Effector memory CD4-positive, alpha-beta T cell (primary cell): ENCODE data around the gene GALNT7.
"Not testable (repeated sequence)": the region's sequence is repeated elsewhere in the genome, so short reads cannot be mapped to it uniquely, and the experiment has no call there.

Experiments used
- DNase-seq, 3 donors: peaks; one replicate each; pipeline ENCODE4 v3.0.0-alpha.2; 2020
- H3K27ac ChIP-seq: 2 replicates; pipeline ENCODE4 v1.7.0; 2013; ENCODE audit warnings: mild to moderate bottlenecking, low read length, moderate library complexity; ENCODE audit not compliant: insufficient read depth, poor library complexity, severe bottlenecking
- H3K27me3 ChIP-seq: replicated peaks from 2 replicates; pipeline ENCODE4 v1.7.0; 2013; ENCODE audit warnings: mild to moderate bottlenecking, low read length; ENCODE audit not compliant: insufficient read depth, control insufficient read depth, poor library complexity, severe bottlenecking
- H3K36me3 ChIP-seq: 2 replicates; pipeline ENCODE4 v1.7.0; 2013; ENCODE audit warnings: mild to moderate bottlenecking, low read length, moderate library complexity; ENCODE audit not compliant: control insufficient read depth, insufficient read depth
- H3K4me1 ChIP-seq: 2 replicates; pipeline ENCODE4 v1.7.0; 2013; ENCODE audit warnings: low read length, mild to moderate bottlenecking; ENCODE audit not compliant: control insufficient read depth, insufficient read depth, poor library complexity, severe bottlenecking
- H3K4me3 ChIP-seq: 2 replicates; pipeline ENCODE4 v1.7.0; 2013; ENCODE audit warnings: low read length, low read depth, mild to moderate bottlenecking; ENCODE audit not compliant: insufficient read depth, poor library complexity, severe bottlenecking
- H3K9me3 ChIP-seq: 2 replicates; pipeline ENCODE4 v1.7.0; 2013; ENCODE audit warnings: mild to moderate bottlenecking, low read length, moderate library complexity; ENCODE audit not compliant: control insufficient read depth
- total RNA-seq, 3 donors: gene quantifications; one replicate each; lab custom pipeline; 2026; lab: John Stamatoyannopoulos, UW

GALNT7 gene
- total RNA-seq, result 12.6 to 16.6 (median 16.5) reads per million in 3 donors

- H3K36me3 ChIP-seq, result no peaks in the 10 kb centered on the region
- DNase-seq, result peak; percentile 45 to 54 (median 50)
- H3K9me3 ChIP-seq, result no peaks in the 10 kb centered on the region
- peaks cover 13% of the 10 kb centered on the region for H3K4me1 ChIP-seq
- peak within 1 kb of the TSS; percentile 87 for H3K4me3 ChIP-seq
- no peaks in the 10 kb centered on the region for H3K27me3 ChIP-seq
- H3K27ac ChIP-seq, result peak within 1 kb of the TSS; percentile 72
Measured at GRCh38 chr4:173168396-173169177, at the start of gene GALNT7. Gene GALNT7, plus strand, starts transcription at chr4:173168811. Its CDS starts 25 bp downstream, at chr4:173168836.

GRCh38 chr4:173118819-173119218, 49.8 kb upstream of the GALNT7 start:
- not testable (repeated sequence) for H3K4me1 ChIP-seq, H3K27ac ChIP-seq, H3K27me3 ChIP-seq, H3K36me3 ChIP-seq, H3K4me3 ChIP-seq, H3K9me3 ChIP-seq, DNase-seq

GRCh38 chr4:173119818-173120217, 48.8 kb upstream of the GALNT7 start:
- H3K4me3 ChIP-seq, result no peak overlapping the region
- no peak for DNase-seq
- H3K4me1 ChIP-seq, result no peaks in the 10 kb centered on the region
- no peaks in the 10 kb centered on the region for H3K27me3 ChIP-seq
- H3K36me3 ChIP-seq, result no peaks in the 10 kb centered on the region
- no peaks in the 10 kb centered on the region for H3K9me3 ChIP-seq
- H3K27ac ChIP-seq, result no peak overlapping the region

GRCh38 chr4:173121076-173121561, 47.5 kb upstream of the GALNT7 start:
- no peaks in the 10 kb centered on the region for H3K36me3 ChIP-seq
- no peak overlapping the region for H3K4me3 ChIP-seq
- H3K9me3 ChIP-seq, result no peaks in the 10 kb centered on the region
- no peaks in the 10 kb centered on the region for H3K4me1 ChIP-seq
- DNase-seq, result no peak
- no peak overlapping the region for H3K27ac ChIP-seq
- no peaks in the 10 kb centered on the region for H3K27me3 ChIP-seq

- H3K27me3 ChIP-seq, result no peaks in the 10 kb centered on the region
- H3K4me3 ChIP-seq, result no peak overlapping the region
- H3K9me3 ChIP-seq, result no peaks in the 10 kb centered on the region
- no peaks in the 10 kb centered on the region for H3K36me3 ChIP-seq
- DNase-seq, result no peak
- H3K4me1 ChIP-seq, result no peaks in the 10 kb centered on the region
- H3K27ac ChIP-seq, result no peak overlapping the region
Measured at GRCh38 chr4:173124209-173124865, 44.3 kb upstream of the GALNT7 start.

- no peaks in the 10 kb centered on the region for H3K36me3 ChIP-seq
- H3K4me3 ChIP-seq, result no peak overlapping the region
- no peaks in the 10 kb centered on the region for H3K27me3 ChIP-seq
- no peaks in the 10 kb centered on the region for H3K9me3 ChIP-seq
- DNase-seq, result no peak
- H3K4me1 ChIP-seq, result no peaks in the 10 kb centered on the region
- H3K27ac ChIP-seq, result no peak overlapping the region
Measured at GRCh38 chr4:173125216-173125812, 43.3 kb upstream of the GALNT7 start.

- Histone ChIP-seq H3K4me3 (no peak overlapping the region), H3K36me3 (no peaks in the 10 kb centered on the region), H3K27me3 (no peaks in the 10 kb centered on the region), H3K4me1 (no peaks in the 10 kb centered on the region), H3K27ac (no peak overlapping the region), H3K9me3 (no peaks in the 10 kb centered on the region)
- no peak for DNase-seq
Measured at GRCh38 chr4:173128199-173128890, 40.3 kb upstream of the GALNT7 start.

- H3K9me3 ChIP-seq, result no peaks in the 10 kb centered on the region
- no peak overlapping the region for H3K4me3 ChIP-seq
- H3K27me3 ChIP-seq, result no peaks in the 10 kb centered on the region
- no peak overlapping the region for H3K27ac ChIP-seq
- no peaks in the 10 kb centered on the region for H3K36me3 ChIP-seq
- H3K4me1 ChIP-seq, result no peaks in the 10 kb centered on the region
- no peak for DNase-seq
Measured at GRCh38 chr4:173130687-173131086, 37.9 kb upstream of the GALNT7 start.

- H3K27ac ChIP-seq, result no peak overlapping the region
- H3K9me3 ChIP-seq, result no peaks in the 10 kb centered on the region
- no peaks in the 10 kb centered on the region for H3K27me3 ChIP-seq
- H3K36me3 ChIP-seq, result no peaks in the 10 kb centered on the region
- no peak overlapping the region for H3K4me3 ChIP-seq
- no peak for DNase-seq
- no peaks in the 10 kb centered on the region for H3K4me1 ChIP-seq
Measured at GRCh38 chr4:173134426-173134825, 34.2 kb upstream of the GALNT7 start.
